SK-N-MC (cell line): ENCODE measurements around the gene HSD11B2.

ENCODE experiments used
- EZH2 ChIP-seq: fragments of 200-600 bp; sonication (generic); IDR thresholded peaks from one replicate; pipeline ENCODE4 v1.6.1; 2017; ENCODE audit warnings: antibody characterized with exemption
- POLR2AphosphoS5 ChIP-seq: IDR thresholded peaks from 2 replicates; pipeline ENCODE4 v1.6.1; 2012; ENCODE audit warnings: mild to moderate bottlenecking, low read depth, low read length, borderline replicate concordance

DNA sequence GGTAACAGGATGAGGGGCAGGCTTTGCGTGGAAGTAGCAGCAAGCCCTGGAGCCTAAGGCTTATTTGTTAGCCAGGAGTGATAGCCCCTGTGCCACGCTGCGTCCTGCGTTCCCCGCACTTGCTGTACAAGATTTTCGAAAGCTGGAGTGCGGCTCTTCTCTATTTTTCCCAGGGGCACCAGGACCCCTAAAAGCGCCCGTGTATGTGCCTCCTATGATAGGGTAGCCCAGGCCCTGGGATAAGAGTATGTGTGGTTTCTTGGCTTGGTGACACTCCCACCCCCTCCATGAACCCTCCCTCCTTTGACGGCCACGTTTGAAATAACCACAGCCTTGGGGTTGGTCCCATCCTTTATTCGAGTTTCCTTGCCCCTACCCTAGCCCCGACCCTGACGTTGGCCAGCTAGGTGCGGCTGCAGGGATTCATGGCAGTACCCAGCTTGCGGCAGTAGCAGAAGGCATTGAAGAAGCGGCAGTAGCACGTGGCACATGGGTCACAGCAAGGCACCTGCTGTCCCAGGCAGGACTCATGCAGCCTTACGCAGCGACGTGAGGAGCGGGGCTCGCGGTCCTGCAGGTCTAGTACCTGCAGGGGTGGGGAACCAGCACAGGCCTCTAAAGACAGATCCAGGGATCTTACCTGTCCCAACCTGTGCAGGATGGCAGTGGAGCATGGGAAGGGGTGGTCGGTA lies 51.5 kb downstream of the HSD11B2 start:
- TF ChIP-seq EZH2 (no peak), POLR2AphosphoS5 (no peak)
